CD14-positive monocyte (primary cell): ENCODE data around the gene TSPYL1. TPM values are rescaled to one million over a fixed set of nuclear protein-coding genes. Genes with fewer than 3 reads are reported as not detected.

Experiments used
- DNase-seq, 3 donors: peaks; one replicate each; pipeline ENCODE4 v3.0.0-alpha.2; 2011 to 2022
- H2AFZ ChIP-seq: 2 replicates; pipeline ENCODE4 v1.6.0; 2012; ENCODE audit warnings: mild to moderate bottlenecking, low read depth, low read length, inconsistent platforms; ENCODE audit not compliant: insufficient read depth, poor library complexity, severe bottlenecking
- H3K27ac ChIP-seq, 2 donors: 1 replicate in 1 of 2; 2 replicates in 1 of 2; pipeline ENCODE4 v1.5.1; 2012 to 2013; ENCODE audit warnings: low read length in 2 of 2, control low read depth in 1 of 2, inconsistent platforms in 1 of 2, low read depth in 1 of 2, mild to moderate bottlenecking in 1 of 2
- H3K27me3 ChIP-seq, 2 donors: one replicate each; pipeline versions ENCODE4 v1.6.0 to v1.6.1; 2011 to 2013; ENCODE audit warnings: low read length in 2 of 2; ENCODE audit not compliant: control insufficient read depth in 2 of 2, insufficient read depth in 2 of 2
- H3K36me3 ChIP-seq, 2 donors: replicated peaks in 1 of 2; 1 replicate in 1 of 2; 2 replicates in 1 of 2; pipeline versions ENCODE4 v1.5.1 to v1.6.1; 2012 to 2013; ENCODE audit warnings: low read length in 2 of 2, control low read depth in 1 of 2, inconsistent platforms in 1 of 2, mild to moderate bottlenecking in 1 of 2; ENCODE audit not compliant: insufficient read depth in 2 of 2, control insufficient read depth in 1 of 2
- H3K4me1 ChIP-seq, 2 donors: 1 replicate in 1 of 2; 2 replicates in 1 of 2; pipeline versions ENCODE4 v1.5.1 to v1.6.1; 2012 to 2013; ENCODE audit warnings: low read length in 2 of 2, control low read depth in 1 of 2, inconsistent platforms in 1 of 2, mild to moderate bottlenecking in 1 of 2, moderate library complexity in 1 of 2; ENCODE audit not compliant: insufficient read depth in 2 of 2, control insufficient read depth in 1 of 2
- H3K4me2 ChIP-seq: replicated peaks from 2 replicates; pipeline ENCODE3; 2012; ENCODE audit warnings: low read length, moderate library complexity, mild to moderate bottlenecking; ENCODE audit not compliant: poor library complexity, severe bottlenecking; ENCODE audit errors: extremely low read depth
- H3K4me3 ChIP-seq, 3 experiments: fragments of 200-600 bp in 1 of 3; sonication (generic) in 1 of 3; replicated peaks in 1 of 3; 1 replicate in 2 of 3; 2 replicates in 1 of 3; pipeline ENCODE4 v1.5.1; 2011 to 2013; ENCODE audit warnings: low read length in 3 of 3, mild to moderate bottlenecking in 3 of 3, control low read depth in 2 of 3, low read depth in 2 of 3, inconsistent platforms in 1 of 3, moderate library complexity in 1 of 3
- H3K79me2 ChIP-seq: 2 replicates; pipeline ENCODE4 v1.6.0; 2012; ENCODE audit warnings: mild to moderate bottlenecking, control low read depth, inconsistent platforms, low read length, moderate library complexity; ENCODE audit not compliant: insufficient read depth
- H3K9ac ChIP-seq: 2 replicates; pipeline ENCODE4 v1.6.0; 2017; ENCODE audit warnings: low read length, mild to moderate bottlenecking; ENCODE audit not compliant: insufficient read depth, poor library complexity, severe bottlenecking
- H3K9me3 ChIP-seq, 2 donors: replicated peaks in 1 of 2; 1 replicate in 1 of 2; 2 replicates in 1 of 2; pipeline versions ENCODE4 v1.5.1 to v1.6.1; 2012 to 2013; ENCODE audit warnings: low read length in 2 of 2, control low read depth in 1 of 2; ENCODE audit not compliant: control insufficient read depth in 1 of 2, insufficient read depth in 1 of 2
- H4K20me1 ChIP-seq: 2 replicates; pipeline ENCODE4 v1.6.0; 2012; ENCODE audit warnings: mild to moderate bottlenecking, low read length, control low read depth, moderate library complexity; ENCODE audit not compliant: insufficient read depth
- H3K27ac Mint-ChIP-seq, 7 donors: one replicate each; pipeline ENCODE4 v1.8.0; 2020; ENCODE audit warnings: mild to moderate bottlenecking in 7 of 7, mixed read lengths in 7 of 7, moderate library complexity in 6 of 7, inconsistent platforms in 2 of 7
- H3K27me3 Mint-ChIP-seq, 3 donors: one replicate each; pipeline ENCODE4 v1.8.0; 2021 to 2022; ENCODE audit warnings: low read depth in 3 of 3, mild to moderate bottlenecking in 3 of 3, mixed read lengths in 3 of 3, moderate library complexity in 3 of 3, inconsistent platforms in 1 of 3
- H3K36me3 Mint-ChIP-seq, 2 donors: one replicate each; pipeline ENCODE4 v1.8.0; 2020; ENCODE audit warnings: mixed read lengths in 2 of 2, inconsistent platforms in 1 of 2, mild to moderate bottlenecking in 1 of 2
- H3K4me1 Mint-ChIP-seq: one replicate; pipeline ENCODE4 v1.8.0; 2020; ENCODE audit warnings: mild to moderate bottlenecking, mixed read lengths
- H3K4me3 Mint-ChIP-seq, 2 donors: one replicate each; pipeline ENCODE4 v1.8.0; 2020; ENCODE audit warnings: mild to moderate bottlenecking in 2 of 2, mixed read lengths in 2 of 2, moderate library complexity in 1 of 2
- H3K9me3 Mint-ChIP-seq, 7 donors: one replicate each; pipeline ENCODE4 v1.8.0; 2020 to 2022; ENCODE audit warnings: mixed read lengths in 7 of 7, mild to moderate bottlenecking in 6 of 7, moderate library complexity in 6 of 7, inconsistent platforms in 2 of 7
- WGBS: methylation state at CpG from one replicate; pipeline ENCODE4 v1.1.5; 2013; ENCODE audit warnings: missing lambda C conversion rate; ENCODE audit not compliant: insufficient coverage; 5-methylcytosine and 5-hydroxymethylcytosine counted together
- intact Hi-C, 2 donors: fragments of 100-400 bp; cut with micrococcal nuclease; formaldehyde crosslinking; loops; one replicate each; pipeline versions ENCODE4 v1.15.0 to v1.15.1; 2023
- polyA plus RNA-seq, 3 donors: library from polyadenylated mRNA; depleted of rRNA in 1 of 3; unstranded in 2 of 3; stranded (reverse) in 1 of 3; fragments of 300-500 nt in 2 of 3; fragments of >200 nt in 1 of 3; fragmentation: Illumina TruSeq in 2 of 3; gene quantifications; 1 replicate in 2 of 3; 2 replicates in 1 of 3; pipeline ENCODE4 v1.2.3, GENCODE V29; 2012 to 2021
- TF ChIP-seq, protein P1 (sequence below): fragments of 200-600 bp; IDR thresholded peaks from one replicate; pipeline ENCODE4 v1.8.0; 2022; ENCODE audit warnings: antibody characterized with exemption, mild to moderate bottlenecking

Gene TSPYL1
- polyA plus RNA-seq, 3 donors: 19.6 to 21.0 (median 20.0) TPM

DNA sequence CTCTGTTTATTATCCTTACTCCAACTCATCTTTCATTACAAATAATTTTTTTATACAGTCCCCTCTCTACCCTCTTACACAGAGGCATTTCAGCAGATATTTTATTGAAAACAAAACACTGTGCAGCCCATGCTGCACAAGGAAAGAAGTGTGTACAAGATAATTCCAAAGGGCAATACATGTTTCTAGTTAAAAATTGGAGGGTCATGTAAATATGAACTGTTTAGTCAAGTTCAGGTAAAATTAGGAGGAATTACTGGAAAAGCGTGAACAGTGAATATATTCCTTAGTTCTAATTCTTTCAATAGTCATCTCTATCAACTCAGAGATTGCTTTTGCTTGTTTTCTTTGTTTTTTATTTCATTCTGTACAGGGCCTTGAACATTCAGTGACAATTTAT, 27.9 kb upstream of the TSPYL1 start:
- H3K4me3 ChIP-seq: no peak overlapping the region
- H3K27ac ChIP-seq: no peak overlapping the region

DNA sequence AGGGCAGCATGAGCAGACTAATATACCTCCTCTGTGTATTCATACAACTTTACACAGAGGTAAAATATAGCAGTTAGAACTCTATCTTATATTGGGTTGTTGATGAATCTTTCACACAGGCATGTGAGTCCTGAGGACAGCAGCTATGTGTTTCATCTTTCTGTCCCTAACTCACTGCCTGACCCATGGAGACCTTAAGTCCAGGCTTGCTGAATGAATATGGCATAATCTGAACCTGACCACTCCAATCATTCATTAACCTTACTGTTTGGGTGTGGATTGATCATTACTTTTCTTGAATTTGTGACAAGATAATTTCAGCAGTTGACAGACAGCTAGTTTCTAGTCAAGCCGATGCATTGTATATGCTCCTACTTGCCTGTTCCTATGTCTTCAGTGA, 27.3 kb upstream of the TSPYL1 start:
- no peaks in the 10 kb centered on the region for H3K4me1 Mint-ChIP-seq
- no peaks in the 10 kb centered on the region for H3K27me3 ChIP-seq

More for the DNA sequence above, 27.9 kb upstream of the TSPYL1 start:
- no CpG with 5 or more reads among the region's 1 CpG for WGBS
- no peaks in the 10 kb centered on the region for H3K27me3 Mint-ChIP-seq
- H3K27ac Mint-ChIP-seq: no peak overlapping the region
- intact Hi-C loops: no loop called here
- Histone ChIP-seq H3K9ac (no peak overlapping the region), H4K20me1 (no peaks in the 10 kb centered on the region), H3K27me3 (no peaks in the 10 kb centered on the region), H3K9me3 (no peaks in the 10 kb centered on the region), H3K79me2 (no peaks in the 10 kb centered on the region), H3K4me2 (no peak overlapping the region), H3K4me1 (no peaks in the 10 kb centered on the region), H2AFZ (no peak overlapping the region), H3K36me3 (no peaks in the 10 kb centered on the region)
- TF ChIP-seq, protein P1, sequence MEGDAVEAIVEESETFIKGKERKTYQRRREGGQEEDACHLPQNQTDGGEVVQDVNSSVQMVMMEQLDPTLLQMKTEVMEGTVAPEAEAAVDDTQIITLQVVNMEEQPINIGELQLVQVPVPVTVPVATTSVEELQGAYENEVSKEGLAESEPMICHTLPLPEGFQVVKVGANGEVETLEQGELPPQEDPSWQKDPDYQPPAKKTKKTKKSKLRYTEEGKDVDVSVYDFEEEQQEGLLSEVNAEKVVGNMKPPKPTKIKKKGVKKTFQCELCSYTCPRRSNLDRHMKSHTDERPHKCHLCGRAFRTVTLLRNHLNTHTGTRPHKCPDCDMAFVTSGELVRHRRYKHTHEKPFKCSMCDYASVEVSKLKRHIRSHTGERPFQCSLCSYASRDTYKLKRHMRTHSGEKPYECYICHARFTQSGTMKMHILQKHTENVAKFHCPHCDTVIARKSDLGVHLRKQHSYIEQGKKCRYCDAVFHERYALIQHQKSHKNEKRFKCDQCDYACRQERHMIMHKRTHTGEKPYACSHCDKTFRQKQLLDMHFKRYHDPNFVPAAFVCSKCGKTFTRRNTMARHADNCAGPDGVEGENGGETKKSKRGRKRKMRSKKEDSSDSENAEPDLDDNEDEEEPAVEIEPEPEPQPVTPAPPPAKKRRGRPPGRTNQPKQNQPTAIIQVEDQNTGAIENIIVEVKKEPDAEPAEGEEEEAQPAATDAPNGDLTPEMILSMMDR: no peak
- DNase-seq: no peak
- H3K4me1 Mint-ChIP-seq: no peaks in the 10 kb centered on the region
- no peaks in the 10 kb centered on the region for H3K9me3 Mint-ChIP-seq
- H3K36me3 Mint-ChIP-seq: no peaks in the 10 kb centered on the region
- H3K4me3 Mint-ChIP-seq: no peak overlapping the region

More for the DNA sequence above, 27.3 kb upstream of the TSPYL1 start:
- Histone ChIP-seq H3K36me3 (no peaks in the 10 kb centered on the region), H3K9me3 (no peaks in the 10 kb centered on the region), H3K9ac (no peak overlapping the region), H3K4me1 (no peaks in the 10 kb centered on the region), H3K79me2 (no peaks in the 10 kb centered on the region), H3K4me2 (no peak overlapping the region), H4K20me1 (no peaks in the 10 kb centered on the region), H3K27ac (no peak overlapping the region), H3K4me3 (no peak overlapping the region), H2AFZ (no peak overlapping the region)
- TF ChIP-seq, protein P1: no peak
- intact Hi-C loops: no loop called here
- DNase-seq: no peak
- H3K27me3 Mint-ChIP-seq: no peaks in the 10 kb centered on the region
- H3K4me3 Mint-ChIP-seq: no peak overlapping the region
- WGBS: no CpG with 5 or more reads among the region's 1 CpG
- H3K9me3 Mint-ChIP-seq: no peaks in the 10 kb centered on the region
- H3K36me3 Mint-ChIP-seq: no peaks in the 10 kb centered on the region
- H3K27ac Mint-ChIP-seq: peak overlapping the region in 1 of 7 donors; percentile 13
